Spleen (tissue), 7 donors: ENCODE results near the gene SLC7A5.

Experiments
- CTCF ChIP-seq, 11 experiments: fragments of 200-600 bp in 7 of 11; fragments of 450-650 bp in 4 of 11; sonication (generic) in 4 of 11; IDR thresholded peaks in 8 of 11; conservative IDR thresholded peaks in 3 of 11; 1 replicate in 7 of 11; 2 replicates in 4 of 11; pipeline versions ENCODE4 v1.4.0 to v1.8.0; 2016 to 2021; ENCODE audit warnings: antibody characterized with exemption in 11 of 11, inconsistent platforms in 4 of 11, mild to moderate bottlenecking in 1 of 11
- POLR2A ChIP-seq, 3 donors: fragments of 450-650 bp; IDR thresholded peaks; one replicate each; pipeline ENCODE4 v1.5.1; 2017; ENCODE audit warnings: antibody characterized with exemption in 3 of 3, mild to moderate bottlenecking in 1 of 3
- donor health status: DM: no; HTN: no; CAD: no; lungs with moderate emphysema.
- donor health status: DM: no; HTN: no; CAD: no.
- donor health status: DM: no; HTN: no; CAD: no.

DNA sequence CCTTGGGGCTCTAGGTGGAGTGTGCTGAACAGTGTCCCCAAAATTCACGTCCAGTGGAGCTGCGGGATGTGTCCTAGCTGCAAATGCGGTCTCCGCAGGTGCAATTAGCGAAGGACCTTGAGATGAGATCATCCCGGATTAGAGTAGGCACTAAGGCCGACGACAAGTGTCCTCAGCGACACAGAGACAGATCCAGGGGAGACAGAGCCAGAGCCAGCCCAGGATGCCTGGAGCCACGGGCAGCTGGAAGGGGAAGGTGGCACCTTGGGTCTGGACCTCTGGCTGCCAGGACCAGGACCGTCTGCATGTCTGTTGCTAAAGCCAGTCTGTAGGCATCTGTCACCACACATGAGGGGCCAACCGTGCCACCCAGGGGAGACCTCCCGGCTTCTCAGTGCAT is 24.5 kb downstream of the SLC7A5 start:
- TF ChIP-seq CTCF (IDR thresholded peaks at IDR 0.05 in 8 of 11, conservative IDR thresholded peaks at IDR 0.05 in 3 of 11) (no peak), POLR2A (IDR thresholded peaks at IDR 0.05) (no peak)
